GF-D8 (cell line): ENCODE results near the gene E4F1.
"Not testable (repeated sequence)": the region's sequence is repeated elsewhere in the genome, so short reads cannot be mapped to it uniquely, and the experiment has no call there.

ENCODE experiments used
- DNase-seq: peaks from one replicate; lab custom pipeline; 2025; lab: John Stamatoyannopoulos, UW

Gene E4F1

GRCh38 chr16:2190002-2190658 lies 33.3 kb upstream of the E4F1 start:
- no peak for DNase-seq

- DNase-seq: no peak
Observed at GRCh38 chr16:2190659-2191445, 32.5 kb upstream of the E4F1 start.

- no peak for DNase-seq
Observed at GRCh38 chr16:2191446-2191706, 32.0 kb upstream of the E4F1 start.

- no peak for DNase-seq
Observed at GRCh38 chr16:2194166-2194834, 29.1 kb upstream of the E4F1 start.

- peak; percentile 26 for DNase-seq
Observed at GRCh38 chr16:2194852-2195321, 28.5 kb upstream of the E4F1 start.

- no peak for DNase-seq
Observed at GRCh38 chr16:2195322-2196161, 27.8 kb upstream of the E4F1 start.

GRCh38 chr16:2196162-2196980 lies 27.0 kb upstream of the E4F1 start, which contains the start of gene CASKIN1:
Gene CASKIN1 (minus strand): TSS chr16:2196605. CDS start chr16:2196432, 173 bp downstream.
- no peak for DNase-seq

- DNase-seq: no peak
Observed at GRCh38 chr16:2196981-2197511, 26.3 kb upstream of the E4F1 start.

- DNase-seq: no peak
Observed at GRCh38 chr16:2197765-2198164, 25.6 kb upstream of the E4F1 start.

- no peak for DNase-seq
Observed at GRCh38 chr16:2198283-2198682, 25.1 kb upstream of the E4F1 start.

GRCh38 chr16:2199095-2199494 lies 24.3 kb upstream of the E4F1 start:
- DNase-seq: no peak

- DNase-seq: no peak
Observed at GRCh38 chr16:2199621-2200139, 23.7 kb upstream of the E4F1 start.

- DNase-seq: no peak
Observed at GRCh38 chr16:2200313-2200712, 23.1 kb upstream of the E4F1 start.

- not testable (repeated sequence) for DNase-seq
Observed at GRCh38 chr16:2203119-2203688, 20.2 kb upstream of the E4F1 start.

GRCh38 chr16:2204416-2205103 lies 18.8 kb upstream of the E4F1 start:
- DNase-seq: peak; percentile 57

- DNase-seq: peak; percentile 73
Observed at GRCh38 chr16:2205104-2205966, 18.1 kb upstream of the E4F1 start, which contains the start of gene MLST8. Gene MLST8 (plus strand): TSS chr16:2205454. CDS start chr16:2206086, 632 bp downstream.

- no peak for DNase-seq
Observed at GRCh38 chr16:2205967-2206313, 17.5 kb upstream of the E4F1 start.

GRCh38 chr16:2206420-2206779 lies 17.0 kb upstream of the E4F1 start:
- DNase-seq: peak; percentile 9
